GM06990 (cell line): ENCODE measurements around the gene INMT.

Experiments used
- DNase-seq: peaks from one replicate; pipeline ENCODE4 v3.0.0-alpha.2; 2011; ENCODE audit not compliant: insufficient read length; ENCODE audit errors: extremely low read depth
- H3K27me3 ChIP-seq: replicated peaks from 2 replicates; pipeline ENCODE4 v1.6.0; 2011; ENCODE audit warnings: low read length; ENCODE audit not compliant: control insufficient read depth, insufficient read depth
- H3K36me3 ChIP-seq: 2 replicates; pipeline ENCODE4 v1.5.1; 2011; ENCODE audit warnings: low read length; ENCODE audit not compliant: control insufficient read depth, insufficient read depth
- H3K4me3 ChIP-seq: replicated peaks from 2 replicates; pipeline ENCODE4 v1.5.1; 2011; ENCODE audit warnings: low read depth, mild to moderate bottlenecking, control low read depth, low read length
- TF ChIP-seq, protein P1 (sequence below): IDR thresholded peaks from 2 replicates; pipeline ENCODE4 v1.5.1; 2011; ENCODE audit warnings: low read length, control low read depth, mild to moderate bottlenecking, inconsistent platforms; ENCODE audit not compliant: insufficient read depth, poor library complexity, severe bottlenecking

INMT gene

DNA sequence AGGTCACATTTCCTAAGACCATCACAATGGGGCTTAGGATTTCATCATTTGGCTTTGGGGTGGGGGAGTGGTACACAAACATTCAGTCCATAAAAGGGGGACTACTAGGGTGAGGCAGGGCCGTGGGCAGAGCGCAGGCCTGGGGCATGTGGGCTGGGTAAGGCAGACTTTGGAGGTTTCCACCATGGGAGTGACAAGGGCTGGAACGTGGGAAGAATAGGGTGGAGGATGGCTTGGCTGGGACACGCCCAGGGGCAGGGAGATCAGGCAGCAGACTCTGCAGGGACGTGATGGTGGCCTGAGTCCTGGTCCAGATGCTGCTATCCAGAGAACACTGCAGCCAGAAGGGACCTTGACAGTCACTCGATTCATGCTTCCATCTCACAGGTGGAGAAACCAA is 45.0 kb upstream of the INMT start:
- Histone ChIP-seq H3K36me3 (no peaks in the 10 kb centered on the region), H3K27me3 (no peaks in the 10 kb centered on the region; the same call in 1 of the 2 replicates), H3K4me3 (no peak overlapping the region)
- TF ChIP-seq, protein P1, sequence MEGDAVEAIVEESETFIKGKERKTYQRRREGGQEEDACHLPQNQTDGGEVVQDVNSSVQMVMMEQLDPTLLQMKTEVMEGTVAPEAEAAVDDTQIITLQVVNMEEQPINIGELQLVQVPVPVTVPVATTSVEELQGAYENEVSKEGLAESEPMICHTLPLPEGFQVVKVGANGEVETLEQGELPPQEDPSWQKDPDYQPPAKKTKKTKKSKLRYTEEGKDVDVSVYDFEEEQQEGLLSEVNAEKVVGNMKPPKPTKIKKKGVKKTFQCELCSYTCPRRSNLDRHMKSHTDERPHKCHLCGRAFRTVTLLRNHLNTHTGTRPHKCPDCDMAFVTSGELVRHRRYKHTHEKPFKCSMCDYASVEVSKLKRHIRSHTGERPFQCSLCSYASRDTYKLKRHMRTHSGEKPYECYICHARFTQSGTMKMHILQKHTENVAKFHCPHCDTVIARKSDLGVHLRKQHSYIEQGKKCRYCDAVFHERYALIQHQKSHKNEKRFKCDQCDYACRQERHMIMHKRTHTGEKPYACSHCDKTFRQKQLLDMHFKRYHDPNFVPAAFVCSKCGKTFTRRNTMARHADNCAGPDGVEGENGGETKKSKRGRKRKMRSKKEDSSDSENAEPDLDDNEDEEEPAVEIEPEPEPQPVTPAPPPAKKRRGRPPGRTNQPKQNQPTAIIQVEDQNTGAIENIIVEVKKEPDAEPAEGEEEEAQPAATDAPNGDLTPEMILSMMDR, result no peak
- DNase-seq, result no peak

DNA sequence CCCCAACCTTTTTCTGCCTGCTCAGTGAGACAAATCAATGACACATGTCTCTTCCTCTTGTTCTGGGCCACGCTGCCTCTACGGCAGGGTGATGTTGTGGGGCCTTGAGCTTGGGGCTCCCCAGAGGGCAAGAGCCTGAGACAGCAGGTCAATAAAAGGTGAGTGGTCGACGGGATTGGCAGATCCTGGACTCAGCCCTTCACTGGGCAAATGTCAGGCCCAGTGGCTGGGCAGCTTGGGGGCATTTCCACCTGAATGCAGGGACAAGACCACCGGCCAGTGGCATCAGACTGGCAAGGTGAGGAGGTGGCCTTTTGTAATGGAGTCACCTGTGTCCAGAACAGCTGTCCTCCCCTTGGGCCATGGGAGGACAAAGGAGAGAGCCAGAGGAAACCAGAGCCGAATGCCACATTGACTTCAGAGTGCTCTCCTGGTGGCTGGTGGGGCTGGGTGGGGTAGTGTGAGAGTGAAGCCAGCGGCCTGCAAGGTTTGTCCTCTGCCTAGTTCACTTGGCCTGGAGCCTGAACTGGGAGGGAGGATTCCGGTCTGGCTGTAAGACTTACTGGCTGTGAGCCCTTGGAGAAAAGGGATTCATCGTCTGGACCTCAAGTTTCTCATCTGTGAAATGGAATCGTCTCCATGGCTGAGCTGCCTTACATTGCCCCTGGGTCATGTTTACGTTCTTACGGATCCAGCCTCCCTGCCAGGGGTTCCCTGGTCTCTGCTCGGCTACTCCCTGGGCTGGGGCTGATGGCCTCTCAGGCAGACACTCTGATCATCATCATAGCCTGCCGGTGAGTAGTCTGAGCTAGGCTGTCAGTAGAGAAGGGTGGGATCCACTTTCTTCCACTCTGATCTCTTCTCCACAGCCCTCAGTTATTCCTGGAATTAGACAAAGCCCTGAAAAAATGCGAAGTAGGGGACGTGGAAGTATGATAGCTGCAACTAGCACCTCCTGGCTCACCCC is 44.3 kb upstream of the INMT start:
- no peaks in the 10 kb centered on the region for H3K36me3 ChIP-seq
- H3K4me3 ChIP-seq, result no peak overlapping the region
- H3K27me3 ChIP-seq, result no peaks in the 10 kb centered on the region; the same call in 1 of the 2 replicates
- DNase-seq, result no peak
- TF ChIP-seq, protein P1, result no peak

DNA sequence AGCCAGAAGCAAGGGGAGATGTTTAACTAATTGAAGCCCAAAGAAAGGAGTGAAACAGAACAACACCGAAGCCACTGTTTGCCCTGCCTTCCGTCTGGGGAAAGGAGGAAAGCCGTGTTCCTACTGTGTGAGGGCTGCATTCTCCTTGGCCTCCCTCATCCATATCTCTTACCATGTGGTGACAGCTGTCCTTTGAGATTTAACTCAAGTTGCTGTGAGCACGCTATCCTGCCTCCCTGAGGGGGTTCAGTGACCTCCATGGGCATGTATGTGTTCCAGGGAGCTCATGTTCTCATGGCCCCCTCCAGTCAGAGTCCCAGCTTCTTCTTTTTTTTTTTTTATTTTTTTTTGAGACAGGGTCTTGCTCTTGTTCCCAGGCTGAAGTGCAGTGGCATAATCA is 43.5 kb upstream of the INMT start:
- TF ChIP-seq, protein P1, result no peak
- no peak overlapping the region for H3K4me3 ChIP-seq
- no peaks in the 10 kb centered on the region; the same call in 1 of the 2 replicates for H3K27me3 ChIP-seq
- DNase-seq, result no peak
- no peaks in the 10 kb centered on the region for H3K36me3 ChIP-seq

DNA sequence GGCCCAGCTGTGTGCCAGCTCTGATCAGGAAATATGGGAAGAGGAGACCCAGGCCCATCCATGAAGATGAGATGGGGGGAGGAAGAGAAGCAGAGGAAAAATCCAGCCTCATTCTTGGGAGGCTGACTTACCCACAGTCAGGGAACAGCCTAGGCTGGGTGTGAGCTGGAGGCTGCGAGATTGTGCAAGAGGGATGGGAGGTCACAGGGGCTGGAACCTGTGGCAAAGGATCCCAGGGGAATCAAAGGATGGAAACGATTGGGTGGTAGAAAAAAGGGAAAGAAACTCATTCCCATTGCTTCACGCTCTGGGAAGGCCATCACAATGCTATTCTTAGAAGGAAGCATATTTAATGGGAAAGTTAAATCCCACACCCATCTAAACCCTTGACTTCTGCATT is 43.0 kb upstream of the INMT start:
- no peaks in the 10 kb centered on the region; the same call in 1 of the 2 replicates for H3K27me3 ChIP-seq
- TF ChIP-seq, protein P1, result no peak
- H3K36me3 ChIP-seq, result no peaks in the 10 kb centered on the region
- no peak for DNase-seq
- no peak overlapping the region for H3K4me3 ChIP-seq

DNA sequence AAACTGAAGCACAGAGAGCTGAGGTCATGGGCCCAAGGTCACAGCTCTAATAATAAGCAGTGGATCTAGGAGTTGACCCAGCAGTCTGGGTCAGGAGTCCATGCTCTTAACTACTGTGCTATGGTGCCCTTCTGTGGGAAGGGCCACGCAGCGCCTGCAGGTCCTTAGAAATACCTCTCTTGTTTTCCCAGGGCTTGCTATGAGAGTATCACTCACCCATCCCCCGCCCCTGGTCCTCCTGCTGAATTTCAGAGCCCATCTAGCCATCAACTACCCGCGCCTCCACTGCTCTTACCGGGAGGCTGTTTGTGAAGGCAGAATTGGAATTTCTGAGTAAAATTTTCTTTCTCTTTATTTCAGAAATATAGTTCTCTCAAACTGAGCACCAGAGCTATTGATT is 42.4 kb upstream of the INMT start:
- TF ChIP-seq, protein P1, result no peak
- H3K27me3 ChIP-seq, result no peaks in the 10 kb centered on the region; the same call in 1 of the 2 replicates
- DNase-seq, result no peak
- no peaks in the 10 kb centered on the region for H3K36me3 ChIP-seq
- no peak overlapping the region for H3K4me3 ChIP-seq
